OCI-M2 (cell line): Measurements from ENCODE around the gene HPX.
"Not testable (repeated sequence)": the region's sequence is repeated elsewhere in the genome, so short reads cannot be mapped to it uniquely, and the experiment has no call there.

ENCODE experiments used
- DNase-seq: peaks from one replicate; lab custom pipeline; 2025; ENCODE audit not compliant: unreplicated experiment; lab: John Stamatoyannopoulos, UW

HPX gene

GRCh38 chr11:6393989-6394670, 46.7 kb downstream of the HPX start:
- no peak for DNase-seq

GRCh38 chr11:6392251-6392650, 48.5 kb downstream of the HPX start:
- DNase-seq, result not testable (repeated sequence)

- no peak for DNase-seq
These were observed 49.2 kb downstream of the HPX start for GRCh38 chr11:6391537-6392134.

- no peak for DNase-seq
These were observed 49.9 kb downstream of the HPX start for GRCh38 chr11:6390718-6391469.

DNA sequence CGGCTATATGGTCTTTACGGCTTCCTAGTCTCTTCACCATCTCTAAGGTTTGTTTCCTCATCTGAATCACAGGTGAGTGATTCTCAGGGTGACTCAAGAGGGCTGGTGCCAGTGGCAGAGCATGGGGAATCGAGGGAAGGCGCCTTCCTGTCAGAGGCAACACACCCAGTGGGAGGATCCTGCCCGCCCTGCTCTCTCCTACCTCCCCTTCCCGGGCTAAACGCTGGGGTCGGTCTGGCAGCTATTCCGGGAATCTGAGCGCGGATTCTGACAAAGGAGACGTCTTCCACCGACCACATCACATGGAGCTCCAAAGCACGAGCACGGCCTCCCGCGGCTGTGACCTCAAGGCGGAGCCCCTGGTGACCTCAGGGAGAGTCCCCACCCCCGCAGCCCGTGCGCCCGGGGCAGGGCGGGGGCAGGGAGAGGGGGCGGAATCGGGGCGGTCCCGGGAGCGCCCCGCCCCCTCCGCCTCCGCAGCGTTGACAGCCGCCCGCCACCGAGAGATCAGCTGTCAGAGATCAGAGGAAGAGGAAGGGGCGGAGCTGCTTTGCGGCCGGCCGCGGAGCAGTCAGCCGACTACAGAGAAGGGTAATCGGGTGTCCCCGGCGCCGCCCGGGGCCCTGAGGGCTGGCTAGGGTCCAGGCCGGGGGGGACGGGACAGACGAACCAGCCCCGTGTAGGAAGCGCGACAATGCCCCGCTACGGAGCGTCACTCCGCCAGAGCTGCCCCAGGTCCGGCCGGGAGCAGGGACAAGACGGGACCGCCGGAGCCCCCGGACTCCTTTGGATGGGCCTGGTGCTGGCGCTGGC, 50.7 kb downstream of the HPX start, which contains the start of gene SMPD1:
Gene SMPD1 (plus strand): TSS at position 570 of the 813 bp plus-strand sequence. CDS start 125 bp downstream, at position 695.
- DNase-seq, result no peak

DNA sequence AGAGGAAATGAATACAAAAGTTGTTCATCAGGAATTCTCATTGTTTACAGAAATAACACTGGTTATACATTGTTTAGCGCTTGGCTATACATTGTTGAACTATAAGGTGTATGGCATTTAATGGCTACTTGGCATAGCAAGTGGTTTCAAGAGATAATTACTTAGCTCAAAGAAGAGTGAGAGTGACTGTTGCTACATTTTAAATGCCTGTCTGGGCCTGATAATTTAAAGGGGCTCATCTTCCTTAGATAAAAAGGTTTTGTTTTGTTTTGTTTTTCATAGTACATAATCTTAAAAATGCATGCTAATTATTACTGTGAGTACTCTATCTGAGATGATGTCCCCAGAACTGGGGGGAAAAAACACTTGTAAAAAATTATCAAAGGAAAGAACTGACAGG, 52.0 kb downstream of the HPX start:
- DNase-seq, result no peak

GRCh38 chr11:6387811-6388599, 52.8 kb downstream of the HPX start:
- DNase-seq, result no peak

GRCh38 chr11:6385046-6385777, 55.6 kb downstream of the HPX start:
- DNase-seq, result no peak
